ENCODE data around the gene DXO. TPM values are rescaled to one million over a fixed set of nuclear protein-coding genes. Genes with fewer than 3 reads are reported as not detected.
A peak's percentile ranks its signal among the peaks of the same experiment; 100 is the strongest.
"Not testable (repeated sequence)": the region's sequence is repeated elsewhere in the genome, so short reads cannot be mapped to it uniquely, and the experiment has no call there.

The DXO gene
- total RNA-seq, 1 donor from 2014 or later = 17.1 TPM

DNA sequence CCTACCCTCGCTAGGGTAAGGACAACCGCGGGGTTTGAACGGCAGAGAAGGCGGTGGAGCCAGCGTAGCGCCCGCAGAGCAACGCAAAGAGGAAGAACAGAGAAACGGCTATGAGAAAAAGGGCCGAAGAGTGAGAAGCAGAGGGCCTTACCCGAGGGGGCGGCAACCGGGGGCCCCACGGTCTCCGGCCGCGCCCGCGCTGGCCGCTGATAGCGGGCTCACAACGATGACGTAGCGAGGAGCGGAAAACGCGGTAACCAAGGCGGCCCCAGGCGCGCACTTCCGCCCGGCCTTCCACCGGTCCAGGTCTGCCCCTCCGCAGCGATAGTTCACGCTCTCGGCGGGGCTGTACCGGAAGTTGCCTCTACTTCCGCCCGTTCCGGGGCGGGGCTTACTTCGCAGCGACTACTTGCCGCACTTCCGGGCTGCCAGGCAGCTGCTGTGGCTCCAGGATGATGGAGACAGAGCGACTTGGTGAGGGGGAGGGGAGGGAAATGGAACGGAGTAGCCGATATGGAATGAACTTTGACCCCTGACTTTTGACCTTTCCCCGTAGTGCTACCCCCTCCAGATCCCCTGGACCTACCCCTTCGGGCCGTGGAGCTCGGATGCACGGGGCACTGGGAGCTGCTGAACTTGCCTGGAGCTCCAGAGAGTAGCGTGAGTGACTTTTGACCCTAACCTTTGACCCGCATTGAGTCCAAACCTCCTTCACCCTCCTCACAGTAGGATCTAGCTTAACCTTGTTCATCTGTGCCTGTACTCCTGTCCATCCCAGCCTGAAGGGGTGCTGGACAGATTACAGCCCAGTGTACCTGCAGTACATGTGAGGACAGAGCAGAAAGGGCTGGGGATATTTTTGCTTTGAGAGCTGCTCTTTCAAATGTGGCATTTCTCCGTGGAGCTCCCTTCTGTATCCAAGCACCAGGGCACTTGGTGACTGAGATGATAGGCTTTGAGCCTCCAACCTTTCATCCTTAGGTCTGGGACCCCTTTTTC lies 12.9 kb downstream of the DXO start, which contains the start of the genes NELFE and SKIC2:
Gene NELFE, minus strand, starts transcription at position 231 of the 999 bp plus-strand sequence. CDS start 525 bp downstream, outside the sequence.
Gene SKIC2, plus strand, starts transcription at position 435 of the 999 bp plus-strand sequence. Its CDS starts 18 bp downstream, at position 453.
- peak; percentile 100 for DNase-seq (ENCODE audit: low spot score)

DNA sequence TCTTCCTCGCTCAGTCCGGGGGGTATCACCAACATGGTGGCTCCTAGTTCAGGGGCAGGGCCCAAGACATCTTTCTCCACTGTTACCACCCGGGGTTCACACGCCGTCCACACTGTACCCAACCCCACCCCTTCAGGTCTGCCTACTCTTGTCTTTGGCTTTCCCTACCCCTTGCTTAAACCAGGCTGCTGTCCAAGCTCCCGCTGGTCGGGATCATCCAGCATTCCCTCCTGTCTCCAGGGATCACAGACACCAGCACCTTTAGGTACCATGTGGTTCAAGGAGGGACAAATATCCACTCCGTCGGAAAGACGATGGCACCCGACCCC lies 13.6 kb downstream of the DXO start:
- DNase-seq (ENCODE audit: low spot score) = no peak

DNA sequence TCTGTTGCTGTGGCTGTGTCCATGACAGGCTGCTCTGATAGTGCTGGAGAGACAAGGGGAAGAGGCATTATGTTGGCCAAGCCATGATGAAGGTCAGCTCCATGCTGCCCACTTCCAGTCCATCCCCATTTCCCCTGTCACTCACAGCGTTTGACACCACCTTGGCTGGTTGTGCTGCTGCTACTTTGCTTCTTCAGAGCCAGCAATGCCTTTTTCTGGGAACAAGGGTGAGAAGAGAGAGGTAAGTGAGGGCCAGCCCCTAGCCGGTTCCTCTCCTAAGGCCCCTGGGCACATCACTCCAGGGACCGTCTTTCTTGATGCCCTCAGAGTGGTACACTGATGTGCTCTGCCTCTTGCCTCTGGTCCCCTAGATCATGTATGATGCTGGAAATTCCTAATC lies 15.1 kb downstream of the DXO start:
- DNase-seq (ENCODE audit: low spot score) = no peak

DNA sequence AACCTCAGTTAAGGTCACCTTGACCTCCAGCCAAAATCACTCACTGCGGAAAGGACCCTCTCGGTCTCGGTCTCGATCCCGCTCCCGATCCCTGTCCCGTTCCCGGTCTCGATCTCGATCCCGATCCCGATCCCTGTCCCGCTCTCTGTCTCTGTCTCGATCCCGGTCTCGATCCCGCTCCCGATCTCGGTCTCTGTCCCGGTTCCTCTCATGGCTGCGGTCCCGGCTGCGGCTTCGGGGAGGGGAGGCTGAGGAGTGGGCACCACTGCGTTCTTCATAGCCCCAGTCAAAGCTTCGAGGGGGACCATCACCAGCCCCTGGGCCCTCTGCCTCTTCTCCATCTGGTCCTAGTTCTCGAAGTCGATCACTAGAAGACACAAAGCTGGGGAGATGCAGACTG lies 17.4 kb downstream of the DXO start:
- no peak for DNase-seq (ENCODE audit: low spot score)

DNA sequence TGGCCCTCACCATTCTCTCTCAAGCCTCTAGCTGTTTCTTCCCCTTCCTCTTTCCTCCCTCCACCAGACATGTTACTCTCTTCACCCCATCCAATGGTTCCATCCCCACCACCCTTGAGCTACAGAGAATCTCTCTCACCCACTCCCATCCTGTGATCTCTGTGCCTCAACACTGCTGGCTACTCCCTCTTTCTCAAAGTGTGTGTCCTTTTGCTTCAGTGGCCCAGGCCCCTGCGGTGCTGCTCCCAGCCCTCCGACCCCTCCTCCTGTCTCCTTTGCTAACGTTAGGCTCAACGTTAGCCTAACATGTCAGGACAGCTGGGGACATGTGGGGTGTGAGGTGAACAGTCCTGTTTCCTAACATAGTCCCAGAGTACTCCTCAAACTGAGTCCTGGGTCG lies 19.0 kb downstream of the DXO start:
- DNase-seq (ENCODE audit: low spot score) = no peak

DNA sequence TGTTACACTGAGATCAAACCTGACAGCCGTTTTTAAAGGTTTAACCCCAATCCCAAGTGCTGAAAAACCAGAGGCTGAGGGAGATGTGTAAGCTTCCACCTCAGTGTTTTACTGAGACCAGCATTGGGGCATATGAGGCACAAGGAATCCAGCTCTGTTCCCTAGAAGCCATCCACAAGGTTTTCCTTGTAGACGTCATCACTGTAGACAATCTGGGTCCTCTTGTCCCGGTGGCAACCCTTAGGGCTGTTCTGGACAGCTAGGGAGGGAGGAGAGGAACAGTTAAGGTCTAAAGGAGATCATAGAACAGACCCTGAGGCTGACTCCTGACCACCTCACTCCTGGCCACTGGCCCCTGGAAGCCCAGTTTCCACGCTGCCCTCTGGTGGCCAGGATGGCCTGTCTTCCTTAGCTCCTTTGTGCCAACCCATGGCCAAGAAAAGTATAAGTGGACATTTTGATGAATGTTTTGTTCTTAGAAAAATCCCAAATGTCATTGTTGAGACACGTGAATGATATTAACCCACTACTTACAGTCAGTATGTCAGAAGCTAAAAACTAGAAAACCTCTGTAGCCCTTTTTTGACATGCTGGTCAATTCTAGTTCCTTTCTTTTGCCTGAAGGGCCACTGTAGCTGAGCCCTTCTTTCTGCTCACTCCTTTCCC lies 19.7 kb downstream of the DXO start:
- no peak for DNase-seq (ENCODE audit: low spot score)

DNA sequence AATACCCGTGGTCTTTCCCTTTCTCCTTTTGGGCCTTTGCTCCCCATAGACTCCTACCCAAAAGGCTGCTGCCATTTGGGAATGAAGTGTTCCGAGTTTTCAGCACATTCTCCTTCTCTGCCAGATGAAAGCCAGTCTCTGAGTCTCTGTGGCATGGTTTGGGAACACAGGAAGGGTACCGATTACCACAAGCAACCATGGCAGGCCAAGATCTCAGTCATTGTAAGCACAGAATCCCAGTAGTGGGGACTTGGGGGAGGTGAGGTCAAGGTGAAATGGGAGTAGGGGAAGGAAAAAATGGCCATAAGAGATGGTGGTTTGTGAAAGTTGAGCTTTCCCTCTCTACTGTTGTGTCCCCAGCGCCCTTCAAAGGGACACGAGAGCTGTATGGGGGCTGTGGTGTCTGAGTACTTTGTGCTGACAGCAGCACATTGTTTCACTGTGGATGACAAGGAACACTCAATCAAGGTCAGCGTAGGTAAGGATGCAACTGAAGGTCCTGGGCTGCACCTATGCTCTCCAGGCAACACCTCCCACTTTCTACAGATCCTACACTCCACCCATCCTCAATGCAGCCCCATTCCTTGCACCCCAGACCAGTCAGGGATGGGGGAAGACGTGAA lies 21.9 kb downstream of the DXO start:
- DNase-seq (ENCODE audit: low spot score) = no peak

DNA sequence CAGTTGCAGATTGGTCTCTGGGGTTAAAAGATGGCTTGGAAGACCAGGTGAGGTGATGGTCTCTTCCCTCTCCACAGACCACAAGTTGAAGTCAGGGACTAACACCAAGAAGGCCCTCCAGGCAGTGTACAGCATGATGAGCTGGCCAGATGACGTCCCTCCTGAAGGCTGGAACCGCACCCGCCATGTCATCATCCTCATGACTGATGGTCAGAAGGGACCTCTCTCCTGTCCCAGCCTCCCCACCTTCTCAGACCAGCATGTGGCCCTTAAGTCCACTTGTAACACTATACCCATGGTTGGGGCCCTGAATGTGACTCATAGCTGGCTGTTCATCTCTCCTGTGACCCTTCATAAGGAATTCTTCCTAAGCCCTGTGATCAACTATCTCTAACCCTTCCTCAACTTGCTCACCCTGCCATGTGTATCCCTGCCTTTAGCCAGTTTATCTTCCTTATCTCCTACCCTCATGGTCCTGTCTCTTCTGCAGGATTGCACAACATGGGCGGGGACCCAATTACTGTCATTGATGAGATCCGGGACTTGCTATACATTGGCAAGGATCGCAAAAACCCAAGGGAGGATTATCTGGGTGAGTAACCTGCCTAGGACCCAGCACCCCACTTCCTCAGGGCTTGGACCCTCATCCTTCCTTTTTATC lies 23.1 kb downstream of the DXO start:
- no peak for DNase-seq (ENCODE audit: low spot score)

DNA sequence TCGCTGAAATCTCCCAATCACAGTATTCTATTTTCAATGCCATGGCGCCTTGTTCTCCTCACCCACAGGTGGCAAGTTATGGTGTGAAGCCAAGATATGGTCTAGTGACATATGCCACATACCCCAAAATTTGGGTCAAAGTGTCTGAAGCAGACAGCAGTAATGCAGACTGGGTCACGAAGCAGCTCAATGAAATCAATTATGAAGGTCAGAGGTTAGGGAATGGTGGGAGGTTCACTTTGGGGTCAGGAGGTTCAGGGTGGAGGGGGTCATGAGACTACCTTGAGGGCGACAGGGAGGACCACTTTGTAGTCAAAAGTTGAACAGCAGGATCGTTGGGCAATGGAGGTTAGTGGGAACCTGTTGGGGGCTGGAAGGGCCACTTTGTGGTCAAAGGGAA lies 23.6 kb downstream of the DXO start:
- no peak for DNase-seq (ENCODE audit: low spot score)

DNA sequence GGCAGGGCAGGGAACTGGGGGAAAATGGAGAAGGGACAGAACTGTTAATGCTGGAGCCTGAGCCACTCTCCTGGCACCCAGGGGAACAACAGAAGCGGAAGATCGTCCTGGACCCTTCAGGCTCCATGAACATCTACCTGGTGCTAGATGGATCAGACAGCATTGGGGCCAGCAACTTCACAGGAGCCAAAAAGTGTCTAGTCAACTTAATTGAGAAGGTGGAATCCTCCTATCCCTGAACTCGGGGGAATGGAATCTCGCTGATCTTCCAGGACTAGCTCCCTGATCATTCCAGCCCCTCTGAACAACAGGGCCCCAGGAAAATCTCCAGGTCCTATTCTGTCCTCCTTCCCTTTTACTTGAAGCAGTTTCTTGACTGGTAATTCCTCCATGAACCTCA lies 24.1 kb downstream of the DXO start:
- no peak for DNase-seq (ENCODE audit: low spot score)

DNA sequence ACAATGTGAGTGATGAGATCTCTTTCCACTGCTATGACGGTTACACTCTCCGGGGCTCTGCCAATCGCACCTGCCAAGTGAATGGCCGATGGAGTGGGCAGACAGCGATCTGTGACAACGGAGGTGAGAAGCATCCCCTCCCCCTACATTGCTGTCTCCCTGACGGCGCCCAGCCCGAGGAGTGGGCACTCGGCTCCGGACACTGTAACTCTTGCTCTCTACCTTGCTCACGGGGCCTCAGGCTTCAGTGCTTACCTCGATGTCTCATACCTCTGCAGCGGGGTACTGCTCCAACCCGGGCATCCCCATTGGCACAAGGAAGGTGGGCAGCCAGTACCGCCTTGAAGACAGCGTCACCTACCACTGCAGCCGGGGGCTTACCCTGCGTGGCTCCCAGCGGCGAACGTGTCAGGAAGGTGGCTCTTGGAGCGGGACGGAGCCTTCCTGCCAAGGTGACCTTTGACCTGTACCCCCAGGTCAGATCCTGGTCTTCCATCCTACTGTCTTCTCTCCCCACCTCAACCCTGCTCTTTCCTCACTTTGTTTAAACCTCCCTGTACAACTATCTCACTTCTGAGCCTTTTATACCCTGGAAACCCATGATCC lies 24.8 kb downstream of the DXO start:
- no peak for DNase-seq (ENCODE audit: low spot score)

DNA sequence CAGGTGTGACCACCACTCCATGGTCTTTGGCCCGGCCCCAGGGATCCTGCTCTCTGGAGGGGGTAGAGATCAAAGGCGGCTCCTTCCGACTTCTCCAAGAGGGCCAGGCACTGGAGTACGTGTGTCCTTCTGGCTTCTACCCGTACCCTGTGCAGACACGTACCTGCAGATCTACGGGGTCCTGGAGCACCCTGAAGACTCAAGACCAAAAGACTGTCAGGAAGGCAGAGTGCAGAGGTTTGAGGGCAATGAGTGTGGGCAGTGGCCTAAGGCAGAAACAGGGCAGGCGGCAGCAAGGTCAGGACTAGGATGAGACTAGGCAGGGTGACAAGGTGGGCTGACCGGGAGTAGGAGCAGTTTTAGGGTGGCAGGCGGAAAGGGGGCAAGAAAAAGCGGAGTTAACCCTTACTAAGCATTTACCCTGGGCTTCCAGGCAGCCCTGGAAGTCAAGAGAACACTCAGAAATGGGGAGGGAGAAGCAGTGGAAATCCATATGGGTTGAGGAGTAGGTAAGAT lies 25.5 kb downstream of the DXO start:
- no peak for DNase-seq (ENCODE audit: low spot score)

DNA sequence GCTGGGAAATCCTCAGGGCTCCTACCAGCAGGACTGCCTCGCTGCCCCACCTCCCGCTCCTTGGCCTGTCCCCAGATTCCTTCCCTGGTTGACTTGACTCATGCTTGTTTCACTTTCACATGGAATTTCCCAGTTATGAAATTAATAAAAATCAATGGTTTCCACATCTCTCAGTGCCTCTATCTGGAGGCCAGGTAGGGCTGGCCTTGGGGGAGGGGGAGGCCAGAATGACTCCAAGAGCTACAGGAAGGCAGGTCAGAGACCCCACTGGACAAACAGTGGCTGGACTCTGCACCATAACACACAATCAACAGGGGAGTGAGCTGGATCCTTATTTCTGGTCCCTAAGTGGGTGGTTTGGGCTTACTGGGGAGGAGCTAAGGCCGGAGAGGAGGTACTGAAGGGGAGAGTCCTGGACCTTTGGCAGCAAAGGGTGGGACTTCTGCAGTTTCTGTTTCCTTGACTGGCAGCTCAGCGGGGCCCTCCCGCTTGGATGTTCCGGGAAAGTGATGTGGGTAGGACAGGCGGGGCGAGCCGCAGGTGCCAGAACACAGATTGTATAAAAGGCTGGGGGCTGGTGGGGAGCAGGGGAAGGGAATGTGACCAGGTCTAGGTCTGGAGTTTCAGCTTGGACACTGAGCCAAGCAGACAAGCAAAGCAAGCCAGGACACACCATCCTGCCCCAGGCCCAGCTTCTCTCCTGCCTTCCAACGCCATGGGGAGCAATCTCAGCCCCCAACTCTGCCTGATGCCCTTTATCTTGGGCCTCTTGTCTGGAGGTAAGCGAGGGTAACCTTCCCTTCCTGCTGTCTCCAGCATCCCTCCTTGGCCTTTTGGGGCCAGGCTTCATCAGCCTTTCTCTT lies 26.2 kb downstream of the DXO start, which contains the start of gene CFB:
Gene CFB, plus strand, starts transcription at position 589 of the 863 bp plus-strand sequence. Its CDS starts 127 bp downstream, at position 716.
- no peak for DNase-seq (ENCODE audit: low spot score)

DNA sequence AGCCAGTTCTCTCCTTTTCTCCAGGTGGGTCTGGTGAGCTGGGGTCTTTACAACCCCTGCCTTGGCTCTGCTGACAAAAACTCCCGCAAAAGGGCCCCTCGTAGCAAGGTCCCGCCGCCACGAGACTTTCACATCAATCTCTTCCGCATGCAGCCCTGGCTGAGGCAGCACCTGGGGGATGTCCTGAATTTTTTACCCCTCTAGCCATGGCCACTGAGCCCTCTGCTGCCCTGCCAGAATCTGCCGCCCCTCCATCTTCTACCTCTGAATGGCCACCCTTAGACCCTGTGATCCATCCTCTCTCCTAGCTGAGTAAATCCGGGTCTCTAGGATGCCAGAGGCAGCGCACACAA lies 26.8 kb downstream of the DXO start:
- DNase-seq (ENCODE audit: low spot score) = no peak

DNA sequence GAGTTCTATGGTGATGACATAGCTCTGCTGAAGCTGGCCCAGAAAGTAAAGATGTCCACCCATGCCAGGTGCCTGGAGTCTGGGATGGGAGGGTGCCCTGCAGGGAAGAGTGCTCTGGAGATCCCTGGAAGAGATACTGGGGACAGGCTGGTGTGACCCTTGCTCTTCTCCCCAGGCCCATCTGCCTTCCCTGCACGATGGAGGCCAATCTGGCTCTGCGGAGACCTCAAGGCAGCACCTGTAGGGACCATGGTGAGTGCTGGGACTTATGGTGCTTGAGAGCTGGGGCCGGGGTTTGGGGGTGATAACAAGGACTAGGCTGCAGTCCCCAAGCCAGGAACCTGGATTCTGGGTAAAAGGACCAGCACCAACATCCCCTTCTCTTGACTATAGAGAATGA lies 28.2 kb downstream of the DXO start:
- no peak for DNase-seq (ENCODE audit: low spot score)

DNA sequence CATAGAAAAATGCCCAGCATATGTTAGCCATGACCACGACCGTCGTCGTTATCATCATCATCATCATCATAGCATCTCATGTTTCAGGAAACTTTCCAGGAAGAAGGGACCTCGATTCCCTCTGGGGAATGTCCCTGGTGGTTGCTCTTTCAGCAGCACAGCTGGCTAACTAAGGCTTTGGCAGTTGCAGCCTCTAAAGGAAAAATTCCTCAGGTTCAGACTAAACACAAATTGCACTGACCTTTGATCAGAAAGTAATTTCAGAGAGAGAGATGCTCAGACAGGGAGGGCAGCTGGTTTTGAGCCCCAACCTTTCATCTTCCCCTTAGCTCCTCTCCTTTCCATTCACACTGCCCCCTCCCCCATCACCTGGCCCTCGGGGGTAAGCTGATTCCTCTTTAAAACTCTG lies 31.7 kb downstream of the DXO start:
- no peak for DNase-seq (ENCODE audit: low spot score)

DNA sequence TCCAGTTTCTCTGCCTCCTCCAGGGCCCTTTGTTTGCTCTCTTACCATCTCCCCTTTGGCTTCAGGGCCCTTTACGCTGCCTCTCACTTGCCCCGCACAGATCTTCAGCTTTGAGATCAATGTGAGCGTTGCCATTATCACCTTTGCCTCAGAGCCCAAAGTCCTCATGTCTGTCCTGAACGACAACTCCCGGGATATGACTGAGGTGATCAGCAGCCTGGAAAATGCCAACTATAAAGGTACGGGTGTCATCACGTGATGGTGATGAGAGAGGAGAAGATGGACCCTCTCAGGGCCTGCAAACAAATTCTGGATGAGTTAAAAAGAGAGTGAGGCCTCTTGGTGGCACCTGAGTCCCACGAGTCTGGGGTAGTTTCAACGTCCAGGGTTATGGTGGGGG lies 36.1 kb downstream of the DXO start:
- DNase-seq (ENCODE audit: low spot score) = no peak

DNA sequence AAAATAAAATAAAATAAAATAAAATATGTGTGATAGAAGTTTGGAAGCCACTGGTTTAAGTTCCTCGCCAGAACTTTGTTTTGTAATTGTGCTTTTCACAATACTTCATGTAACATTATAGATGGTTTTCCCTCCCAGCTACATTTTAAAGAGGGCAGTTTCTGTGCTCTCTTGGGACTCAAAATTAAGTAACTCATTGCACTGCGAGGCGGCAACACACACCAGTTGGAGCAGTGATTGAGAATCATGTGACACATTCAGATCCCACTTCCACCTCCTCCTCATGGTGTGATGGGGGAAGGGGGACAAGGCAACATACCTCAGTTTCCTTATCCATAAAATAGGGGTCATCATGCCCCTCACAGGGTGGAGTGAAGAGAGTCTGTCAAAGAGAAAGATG lies 36.9 kb downstream of the DXO start:
- DNase-seq (ENCODE audit: low spot score) = no peak

DNA sequence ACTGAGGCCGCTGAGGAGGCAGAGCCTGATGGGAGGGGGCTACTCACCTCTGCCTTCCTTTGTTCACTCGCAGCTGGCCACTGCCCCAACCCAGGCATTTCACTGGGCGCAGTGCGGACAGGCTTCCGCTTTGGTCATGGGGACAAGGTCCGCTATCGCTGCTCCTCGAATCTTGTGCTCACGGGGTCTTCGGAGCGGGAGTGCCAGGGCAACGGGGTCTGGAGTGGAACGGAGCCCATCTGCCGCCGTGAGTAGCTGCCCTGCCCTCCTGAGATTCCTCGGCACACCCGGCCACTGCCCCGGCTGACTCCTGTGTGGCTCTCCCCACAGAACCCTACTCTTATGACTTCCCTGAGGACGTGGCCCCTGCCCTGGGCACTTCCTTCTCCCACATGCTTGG lies 38.4 kb downstream of the DXO start:
- no peak for DNase-seq (ENCODE audit: low spot score)

DNA sequence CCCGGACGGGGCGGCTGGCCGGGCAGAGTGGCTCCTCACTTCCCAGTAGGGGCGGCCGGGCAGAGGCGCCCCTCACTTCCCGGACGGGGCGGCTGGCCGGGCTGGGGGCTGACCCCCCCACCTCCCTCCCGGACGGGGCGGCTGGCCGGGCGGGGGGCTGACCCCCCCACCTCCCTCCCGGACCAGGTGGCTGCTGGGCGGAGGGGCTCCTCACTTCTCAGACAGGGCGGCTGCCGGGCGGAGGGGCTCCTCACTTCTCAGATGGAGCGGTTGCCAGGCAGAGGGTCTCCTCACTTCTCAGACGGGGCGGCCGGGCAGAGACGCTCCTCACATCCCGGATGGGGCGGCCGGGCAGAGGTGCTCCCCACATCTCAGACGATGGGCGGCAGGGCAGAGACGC lies 39.8 kb downstream of the DXO start:
- not testable (repeated sequence) for DNase-seq (ENCODE audit: low spot score)
